22Rv1 (cell line): ENCODE measurements around the gene GALM.

Source experiments
- ZFX ChIP-seq: fragments of 450-650 bp; IDR thresholded peaks from 2 replicates; pipeline ENCODE4 v1.6.1; 2017; ENCODE audit warnings: antibody characterized with exemption, borderline replicate concordance
- TF ChIP-seq, protein P1 (sequence below): fragments of 450-650 bp; IDR thresholded peaks from 2 replicates; pipeline ENCODE4 v1.5.1; 2017; ENCODE audit warnings: mild to moderate bottlenecking

DNA sequence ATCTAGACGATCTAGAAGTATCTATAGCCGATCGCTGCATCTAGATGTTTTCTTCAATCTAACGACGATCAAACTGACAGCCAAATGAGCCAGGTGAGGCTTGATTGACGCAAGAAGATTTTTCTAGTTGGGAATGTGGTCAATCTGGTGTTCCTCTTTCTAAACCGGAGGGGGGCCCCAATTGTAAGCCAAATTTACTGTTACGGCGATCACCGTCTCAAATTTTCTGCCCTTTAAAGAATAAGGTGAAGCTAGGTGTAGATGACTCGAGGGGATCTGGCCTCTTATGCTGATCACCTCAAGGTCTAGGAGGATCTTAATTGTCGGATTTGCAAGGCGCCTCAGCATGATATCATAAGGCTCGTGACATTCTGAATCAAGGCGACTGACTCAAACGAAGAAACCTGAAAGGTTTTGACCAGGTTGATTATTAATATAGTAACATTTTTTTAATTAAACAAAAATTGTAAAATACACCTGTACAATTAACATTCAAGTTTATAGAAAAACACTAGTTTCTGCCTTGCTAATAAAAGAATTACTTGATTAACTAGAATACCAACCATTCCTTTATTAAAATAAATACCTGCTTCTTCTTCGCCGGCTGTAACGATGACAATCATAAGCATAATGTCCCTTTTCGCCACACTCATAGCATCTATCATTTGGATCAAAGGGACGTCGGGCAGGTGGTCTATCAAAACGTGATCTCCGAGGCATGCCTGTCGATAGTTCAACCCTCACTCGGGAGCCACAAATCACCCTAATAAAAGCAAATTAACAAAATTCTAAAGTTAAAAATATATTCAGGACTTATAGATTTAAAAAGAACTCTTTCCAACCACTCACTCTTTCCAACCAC lies 83.3 kb downstream of the GALM start:
- TF ChIP-seq, protein P1, sequence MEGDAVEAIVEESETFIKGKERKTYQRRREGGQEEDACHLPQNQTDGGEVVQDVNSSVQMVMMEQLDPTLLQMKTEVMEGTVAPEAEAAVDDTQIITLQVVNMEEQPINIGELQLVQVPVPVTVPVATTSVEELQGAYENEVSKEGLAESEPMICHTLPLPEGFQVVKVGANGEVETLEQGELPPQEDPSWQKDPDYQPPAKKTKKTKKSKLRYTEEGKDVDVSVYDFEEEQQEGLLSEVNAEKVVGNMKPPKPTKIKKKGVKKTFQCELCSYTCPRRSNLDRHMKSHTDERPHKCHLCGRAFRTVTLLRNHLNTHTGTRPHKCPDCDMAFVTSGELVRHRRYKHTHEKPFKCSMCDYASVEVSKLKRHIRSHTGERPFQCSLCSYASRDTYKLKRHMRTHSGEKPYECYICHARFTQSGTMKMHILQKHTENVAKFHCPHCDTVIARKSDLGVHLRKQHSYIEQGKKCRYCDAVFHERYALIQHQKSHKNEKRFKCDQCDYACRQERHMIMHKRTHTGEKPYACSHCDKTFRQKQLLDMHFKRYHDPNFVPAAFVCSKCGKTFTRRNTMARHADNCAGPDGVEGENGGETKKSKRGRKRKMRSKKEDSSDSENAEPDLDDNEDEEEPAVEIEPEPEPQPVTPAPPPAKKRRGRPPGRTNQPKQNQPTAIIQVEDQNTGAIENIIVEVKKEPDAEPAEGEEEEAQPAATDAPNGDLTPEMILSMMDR = no peak
- no peak for TF ChIP-seq ZFX
